CMK (cell line): Measurements from ENCODE around the gene RNF113A.
"Not testable (repeated sequence)": the region's sequence is repeated elsewhere in the genome, so short reads cannot be mapped to it uniquely, and the experiment has no call there.

Experiments
- DNase-seq: peaks from one replicate; pipeline ENCODE4 v3.0.0-alpha.2; 2010; ENCODE audit warnings: low read depth

The RNF113A gene

DNA sequence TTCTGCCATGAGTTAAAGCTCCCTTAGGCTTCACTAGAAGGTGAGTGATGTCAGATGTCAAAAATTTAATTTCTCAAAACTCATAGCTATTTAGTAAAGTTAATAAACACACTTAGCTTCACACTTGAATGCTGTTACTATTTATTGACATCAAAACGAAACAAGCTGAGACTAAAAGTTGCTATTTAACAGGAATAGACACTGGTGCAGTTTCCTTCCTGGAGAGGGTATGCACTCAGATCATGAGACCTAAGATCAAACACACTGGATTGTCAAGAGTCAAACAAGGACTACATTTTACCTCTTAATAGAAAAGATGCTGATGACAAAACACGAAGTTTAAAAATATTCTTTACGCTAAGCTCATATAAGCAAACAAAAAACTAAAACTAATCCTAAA, 37.6 kb downstream of the RNF113A start:
- no peak for DNase-seq

GRCh38 chrX:119828446-119828845, 43.1 kb downstream of the RNF113A start:
- no peak for DNase-seq

GRCh38 chrX:119826399-119826959, 45.1 kb downstream of the RNF113A start:
- no peak for DNase-seq

DNA sequence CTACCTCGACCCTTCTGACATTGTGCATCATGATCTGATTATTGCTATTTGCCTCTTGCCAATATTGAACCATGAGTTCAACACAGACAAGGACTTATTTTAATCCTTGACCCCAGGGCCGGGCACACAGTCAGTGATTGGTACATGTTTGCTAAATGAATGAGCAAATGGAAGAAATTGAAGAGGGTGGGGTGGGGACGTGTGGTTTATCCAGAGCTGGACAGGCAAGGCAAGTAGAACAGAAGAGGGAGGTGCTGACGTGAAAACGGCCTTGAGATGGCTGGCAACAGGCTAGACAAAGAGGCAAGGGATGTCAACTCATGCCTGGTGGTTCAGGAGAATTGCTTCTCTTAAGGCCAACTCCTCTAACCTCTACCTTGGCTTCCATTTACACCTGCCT, 47.3 kb downstream of the RNF113A start:
- DNase-seq, result not testable (repeated sequence)

GRCh38 chrX:119821703-119822102, 49.8 kb downstream of the RNF113A start:
- DNase-seq, result not testable (repeated sequence)
